ENCODE results near the gene HOXD1.

HOXD1 gene

DNA sequence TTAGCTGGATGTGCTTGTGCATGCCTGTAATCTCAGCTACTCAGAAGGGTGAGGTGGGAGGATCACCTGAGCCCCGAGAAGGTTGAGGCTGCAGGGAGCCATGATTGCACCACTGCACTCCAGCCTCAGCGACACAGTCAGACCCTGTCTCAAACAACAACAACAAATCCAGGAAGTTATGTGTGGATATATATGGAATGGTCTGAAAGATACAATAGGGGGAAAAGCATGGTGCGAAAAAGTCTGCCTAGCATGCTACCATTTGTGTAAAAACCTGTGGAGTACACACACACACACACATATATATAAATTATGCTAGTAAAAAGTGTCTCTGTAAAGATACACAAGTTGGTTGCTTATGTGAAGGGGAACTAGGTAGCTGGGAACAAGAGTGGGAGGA is 6.9 kb upstream of the HOXD1 start:
- TF ChIP-seq CEBPB (IDR thresholded peaks at IDR 0.05) = no peak

DNA sequence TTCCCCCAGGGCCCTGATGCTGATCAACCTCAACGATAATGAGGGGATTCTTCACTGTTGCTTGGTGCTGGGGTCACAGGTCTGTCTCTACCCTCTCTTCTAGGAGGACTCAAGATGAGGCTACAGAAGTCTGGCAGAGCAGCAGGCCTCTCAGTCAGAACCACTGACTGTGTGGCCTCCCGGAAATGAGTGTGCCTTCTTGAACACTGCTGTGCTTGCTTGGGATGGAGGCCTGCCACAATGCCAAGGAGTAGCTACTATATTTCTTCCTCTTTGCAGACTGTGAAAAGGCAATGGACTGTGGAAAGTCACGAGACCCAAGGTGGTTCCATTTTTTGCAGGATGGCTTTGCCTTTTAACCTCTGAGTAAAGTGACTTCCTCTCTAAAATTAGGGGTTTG is 5.8 kb upstream of the HOXD1 start:
- TF ChIP-seq FOXM1 (IDR thresholded peaks at IDR 0.05; ENCODE audit: borderline replicate concordance, low read depth) (no peak), TAF1 (IDR thresholded peaks at IDR 0.05; ENCODE audit: low read depth) (no peak), CEBPB (IDR thresholded peaks at IDR 0.05) (no peak), EGR1 (IDR thresholded peaks at IDR 0.05) (no peak), ZBTB7A (IDR thresholded peaks at IDR 0.05; ENCODE audit: low read depth) (no peak), TEAD4 (IDR thresholded peaks at IDR 0.05) (no peak), NFIC (IDR thresholded peaks at IDR 0.05) (no peak), CREB1 (IDR thresholded peaks at IDR 0.05; ENCODE audit: low read depth) (no peak), EP300 (IDR thresholded peaks at IDR 0.05; ENCODE audit: borderline replicate concordance) (no peak), RAD21 (IDR thresholded peaks at IDR 0.05; ENCODE audit: low read depth) (no peak), TCF12 (IDR thresholded peaks at IDR 0.05; ENCODE audit: low read depth) (no peak), YY1 (IDR thresholded peaks at IDR 0.05; ENCODE audit: low read depth) (no peak)
- TF ChIP-seq, protein P1, sequence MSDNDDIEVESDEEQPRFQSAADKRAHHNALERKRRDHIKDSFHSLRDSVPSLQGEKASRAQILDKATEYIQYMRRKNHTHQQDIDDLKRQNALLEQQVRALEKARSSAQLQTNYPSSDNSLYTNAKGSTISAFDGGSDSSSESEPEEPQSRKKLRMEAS (IDR thresholded peaks at IDR 0.05) = no peak
- TF ChIP-seq, protein P2, sequence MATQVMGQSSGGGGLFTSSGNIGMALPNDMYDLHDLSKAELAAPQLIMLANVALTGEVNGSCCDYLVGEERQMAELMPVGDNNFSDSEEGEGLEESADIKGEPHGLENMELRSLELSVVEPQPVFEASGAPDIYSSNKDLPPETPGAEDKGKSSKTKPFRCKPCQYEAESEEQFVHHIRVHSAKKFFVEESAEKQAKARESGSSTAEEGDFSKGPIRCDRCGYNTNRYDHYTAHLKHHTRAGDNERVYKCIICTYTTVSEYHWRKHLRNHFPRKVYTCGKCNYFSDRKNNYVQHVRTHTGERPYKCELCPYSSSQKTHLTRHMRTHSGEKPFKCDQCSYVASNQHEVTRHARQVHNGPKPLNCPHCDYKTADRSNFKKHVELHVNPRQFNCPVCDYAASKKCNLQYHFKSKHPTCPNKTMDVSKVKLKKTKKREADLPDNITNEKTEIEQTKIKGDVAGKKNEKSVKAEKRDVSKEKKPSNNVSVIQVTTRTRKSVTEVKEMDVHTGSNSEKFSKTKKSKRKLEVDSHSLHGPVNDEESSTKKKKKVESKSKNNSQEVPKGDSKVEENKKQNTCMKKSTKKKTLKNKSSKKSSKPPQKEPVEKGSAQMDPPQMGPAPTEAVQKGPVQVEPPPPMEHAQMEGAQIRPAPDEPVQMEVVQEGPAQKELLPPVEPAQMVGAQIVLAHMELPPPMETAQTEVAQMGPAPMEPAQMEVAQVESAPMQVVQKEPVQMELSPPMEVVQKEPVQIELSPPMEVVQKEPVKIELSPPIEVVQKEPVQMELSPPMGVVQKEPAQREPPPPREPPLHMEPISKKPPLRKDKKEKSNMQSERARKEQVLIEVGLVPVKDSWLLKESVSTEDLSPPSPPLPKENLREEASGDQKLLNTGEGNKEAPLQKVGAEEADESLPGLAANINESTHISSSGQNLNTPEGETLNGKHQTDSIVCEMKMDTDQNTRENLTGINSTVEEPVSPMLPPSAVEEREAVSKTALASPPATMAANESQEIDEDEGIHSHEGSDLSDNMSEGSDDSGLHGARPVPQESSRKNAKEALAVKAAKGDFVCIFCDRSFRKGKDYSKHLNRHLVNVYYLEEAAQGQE (IDR thresholded peaks at IDR 0.05; ENCODE audit: low read depth) = no peak
- TF ChIP-seq, protein P3, sequence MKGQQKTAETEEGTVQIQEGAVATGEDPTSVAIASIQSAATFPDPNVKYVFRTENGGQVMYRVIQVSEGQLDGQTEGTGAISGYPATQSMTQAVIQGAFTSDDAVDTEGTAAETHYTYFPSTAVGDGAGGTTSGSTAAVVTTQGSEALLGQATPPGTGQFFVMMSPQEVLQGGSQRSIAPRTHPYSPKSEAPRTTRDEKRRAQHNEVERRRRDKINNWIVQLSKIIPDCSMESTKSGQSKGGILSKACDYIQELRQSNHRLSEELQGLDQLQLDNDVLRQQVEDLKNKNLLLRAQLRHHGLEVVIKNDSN (IDR thresholded peaks at IDR 0.05) = no peak

DNA sequence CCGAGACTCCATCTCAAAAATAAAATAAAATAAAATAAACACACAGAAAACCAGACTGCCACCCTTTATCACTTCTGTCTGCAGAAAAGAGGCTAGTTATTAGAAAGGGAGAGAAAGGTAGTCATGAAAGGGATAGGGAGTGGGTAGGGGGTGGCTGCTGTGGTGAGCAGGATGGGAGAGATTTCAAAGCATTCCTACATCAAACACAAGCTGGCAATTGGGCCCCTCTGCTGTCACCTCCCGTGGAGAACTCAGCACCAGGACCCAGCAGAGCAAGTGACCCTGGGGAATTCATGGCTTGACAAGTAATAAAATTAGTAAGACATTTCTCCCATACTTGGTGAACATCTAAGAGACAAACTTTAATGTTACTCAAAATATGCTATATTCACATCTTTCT is 3.7 kb upstream of the HOXD1 start:
- no peak for TF ChIP-seq CREB1 (IDR thresholded peaks at IDR 0.05; ENCODE audit: low read depth)
- TF ChIP-seq TEAD4 (IDR thresholded peaks at IDR 0.05) = no peak
- TF ChIP-seq TCF12 (IDR thresholded peaks at IDR 0.05; ENCODE audit: low read depth) = no peak
- no peak for TF ChIP-seq RAD21 (IDR thresholded peaks at IDR 0.05; ENCODE audit: low read depth)
- TF ChIP-seq CEBPB (IDR thresholded peaks at IDR 0.05) = no peak
- no peak for TF ChIP-seq ZBTB7A (IDR thresholded peaks at IDR 0.05; ENCODE audit: low read depth)
- TF ChIP-seq EGR1 (IDR thresholded peaks at IDR 0.05) = no peak
- TF ChIP-seq TAF1 (IDR thresholded peaks at IDR 0.05; ENCODE audit: low read depth) = no peak
- TF ChIP-seq, protein P1 (IDR thresholded peaks at IDR 0.05) = no peak
- TF ChIP-seq, protein P2 (IDR thresholded peaks at IDR 0.05; ENCODE audit: low read depth) = no peak
- no peak for TF ChIP-seq NFIC (IDR thresholded peaks at IDR 0.05)
- no peak for TF ChIP-seq EP300 (IDR thresholded peaks at IDR 0.05; ENCODE audit: borderline replicate concordance)
- no peak for TF ChIP-seq FOXM1 (IDR thresholded peaks at IDR 0.05; ENCODE audit: borderline replicate concordance, low read depth)
- TF ChIP-seq, protein P3 (IDR thresholded peaks at IDR 0.05) = no peak
- TF ChIP-seq YY1 (IDR thresholded peaks at IDR 0.05; ENCODE audit: low read depth) = no peak

DNA sequence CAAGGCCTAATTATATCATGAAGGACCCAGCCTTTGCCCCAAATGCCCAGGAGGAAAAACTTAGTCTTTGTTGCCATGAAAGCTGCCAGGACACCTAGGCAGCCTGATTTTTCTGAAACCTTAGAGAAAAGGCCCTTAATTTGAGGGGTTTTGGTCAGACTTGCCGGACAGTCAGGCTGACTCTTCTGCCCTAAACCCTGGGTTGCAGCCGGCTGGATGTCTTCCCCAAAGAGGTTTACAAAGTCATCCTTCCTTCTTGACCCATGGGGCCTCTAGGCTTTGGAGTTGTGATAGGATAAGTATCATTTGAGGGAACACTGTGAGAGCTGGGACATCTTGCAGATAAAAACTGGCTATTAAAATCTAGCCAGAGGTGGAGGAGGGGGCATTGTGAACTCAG is 2.4 kb upstream of the HOXD1 start:
- TF ChIP-seq EGR1 (IDR thresholded peaks at IDR 0.05) = no peak
- TF ChIP-seq YY1 (IDR thresholded peaks at IDR 0.05; ENCODE audit: low read depth) = no peak
- no peak for TF ChIP-seq EP300 (IDR thresholded peaks at IDR 0.05; ENCODE audit: borderline replicate concordance)
- TF ChIP-seq ZBTB7A (IDR thresholded peaks at IDR 0.05; ENCODE audit: low read depth) = no peak
- TF ChIP-seq FOXM1 (IDR thresholded peaks at IDR 0.05; ENCODE audit: borderline replicate concordance, low read depth) = no peak
- no peak for TF ChIP-seq RAD21 (IDR thresholded peaks at IDR 0.05; ENCODE audit: low read depth)
- no peak for TF ChIP-seq TEAD4 (IDR thresholded peaks at IDR 0.05)
- TF ChIP-seq CEBPB (IDR thresholded peaks at IDR 0.05) = no peak
- TF ChIP-seq, protein P2 (IDR thresholded peaks at IDR 0.05; ENCODE audit: low read depth) = no peak
- TF ChIP-seq NFIC (IDR thresholded peaks at IDR 0.05) = no peak
- TF ChIP-seq, protein P3 (IDR thresholded peaks at IDR 0.05) = no peak
